ENCODE results near the gene SLC35D1. TPM values are rescaled to one million over a fixed set of nuclear protein-coding genes. Genes with fewer than 3 reads are reported as not detected.

SLC35D1 gene
- polyA plus RNA-seq, 1 experiment: 28.9 TPM

GRCh38 chr1:66999640-67000400, 54.1 kb downstream of the SLC35D1 start:
- Histone ChIP-seq H3K9me3 (ENCODE audit: control insufficient read depth, insufficient read depth, low read length) (no peaks in the 10 kb centered on the region), H3K27ac (ENCODE audit: low read depth, low read length) (no peak overlapping the region), H3K4me3 (ENCODE audit: low read depth, low read length) (no peak overlapping the region), H3K27me3 (ENCODE audit: control insufficient read depth, insufficient read depth, low read length) (no peaks in the 10 kb centered on the region)
- POLR2A ChIA-PET: no interaction called here
- no peak for DNase-seq (ENCODE audit: low read depth, low spot score)
- CTCF ChIA-PET: interaction anchor here (0.5 to 4.2 kb wide), 5 partner anchors 47 to 223 kb away, joined by 3 to 49 read pairs (median 4); no protein-coding TSS in a partner anchor
- no peak for TF ChIP-seq CTCF (IDR thresholded peaks at IDR 0.05; ENCODE audit: low read depth, low read length)

- TF ChIP-seq CTCF (IDR thresholded peaks at IDR 0.05; ENCODE audit: low read depth, low read length): no peak
- no peak overlapping the region for H3K4me3 ChIP-seq (ENCODE audit: low read depth, low read length)
- no peaks in the 10 kb centered on the region for H3K9me3 ChIP-seq (ENCODE audit: control insufficient read depth, insufficient read depth, low read length)
- H3K27me3 ChIP-seq (ENCODE audit: control insufficient read depth, insufficient read depth, low read length): no peaks in the 10 kb centered on the region
- DNase-seq (ENCODE audit: low read depth, low spot score): no peak
- H3K27ac ChIP-seq (ENCODE audit: low read depth, low read length): no peak overlapping the region
- ChIA-PET POLR2A (no interaction called here), CTCF (interaction anchor here (0.5 to 4.2 kb wide), 3 partner anchors 59 to 224 kb away, joined by 3 to 49 read pairs (median 4); no protein-coding TSS in a partner anchor)
These were observed 55.0 kb downstream of the SLC35D1 start for GRCh38 chr1:66998972-66999371.

- Histone ChIP-seq H3K27ac (ENCODE audit: low read depth, low read length) (no peak overlapping the region), H3K9me3 (ENCODE audit: control insufficient read depth, insufficient read depth, low read length) (no peaks in the 10 kb centered on the region), H3K27me3 (ENCODE audit: control insufficient read depth, insufficient read depth, low read length) (no peaks in the 10 kb centered on the region), H3K4me3 (ENCODE audit: low read depth, low read length) (no peak overlapping the region)
- TF ChIP-seq CTCF (IDR thresholded peaks at IDR 0.05; ENCODE audit: low read depth, low read length): peak; percentile 89
- POLR2A ChIA-PET: interaction anchor here (0.7 to 1.5 kb wide), 5 partner anchors 15 to 215 kb away, joined by 3 to 9 read pairs (median 3); no protein-coding TSS in a partner anchor
- CTCF ChIA-PET: interaction anchor here (0.5 to 6.9 kb wide), 37 partner anchors 9 to 355 kb away, joined by 3 to 325 read pairs (median 5); partner anchors contain the start of gene IL23R
- peak; percentile 55 for DNase-seq (ENCODE audit: low read depth, low spot score)
These were observed 57.8 kb downstream of the SLC35D1 start for GRCh38 chr1:66996018-66996682.

GRCh38 chr1:66993076-66993475, 60.9 kb downstream of the SLC35D1 start:
- H3K27me3 ChIP-seq (ENCODE audit: control insufficient read depth, insufficient read depth, low read length): no peaks in the 10 kb centered on the region
- no peaks in the 10 kb centered on the region for H3K9me3 ChIP-seq (ENCODE audit: control insufficient read depth, insufficient read depth, low read length)
- CTCF ChIA-PET: interaction anchor here (1.0 to 6.9 kb wide), 2 partner anchors 10 to 154 kb away, joined by 3 to 325 read pairs; no protein-coding TSS in a partner anchor

More at GRCh38 chr1:66993076-66993475, 60.9 kb downstream of the SLC35D1 start:
- no peak overlapping the region for H3K27ac ChIP-seq (ENCODE audit: low read depth, low read length)
- TF ChIP-seq CTCF (IDR thresholded peaks at IDR 0.05; ENCODE audit: low read depth, low read length): no peak
- POLR2A ChIA-PET: interaction anchor here (0.7 kb wide), 1 partner anchor 228 kb away, joined by 3 read pairs; no protein-coding TSS in a partner anchor
- no peak overlapping the region for H3K4me3 ChIP-seq (ENCODE audit: low read depth, low read length)
- DNase-seq (ENCODE audit: low read depth, low spot score): no peak
